ENCODE results near the gene PPIA. TPM values are rescaled to one million over a fixed set of nuclear protein-coding genes. Genes with fewer than 3 reads are reported as not detected.

The PPIA gene
- total RNA-seq, 1 experiment from 2014 or later: 2,409 TPM

DNA sequence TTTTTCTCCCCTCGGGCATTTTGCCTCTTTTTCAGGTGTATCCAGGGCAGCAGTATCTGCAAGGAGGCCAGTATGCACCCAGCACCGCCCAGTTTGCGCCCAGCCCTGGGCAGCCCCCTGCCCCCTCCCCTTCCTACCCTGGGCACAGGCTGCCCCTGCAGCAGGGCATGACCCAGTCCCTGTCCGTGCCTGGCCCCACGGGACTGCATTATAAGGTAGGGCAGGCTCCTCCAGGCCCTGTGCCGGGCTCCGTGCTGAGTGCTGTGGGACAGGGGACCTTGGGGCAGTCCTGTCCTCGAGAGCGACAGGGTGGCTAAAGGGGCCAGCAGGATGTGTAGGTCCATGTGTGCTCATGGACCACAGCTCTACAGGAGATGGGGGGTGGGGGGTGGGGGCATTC, 37.2 kb upstream of the PPIA start:
- no peak for TF ChIP-seq CTCF (conservative IDR thresholded peaks at IDR 0.05)
- no peak overlapping the region for H2BK120ac ChIP-seq (ENCODE audit: low read depth, low read length, poor library complexity, severe bottlenecking)
- H3K4me1 ChIP-seq (ENCODE audit: insufficient read depth, low read length): no peaks in the 10 kb centered on the region
- no peaks in the 10 kb centered on the region for H4K20me1 ChIP-seq (ENCODE audit: control insufficient read depth, insufficient read depth, insufficient read length)
- H2BK15ac ChIP-seq (ENCODE audit: low read depth, low read length): no peak overlapping the region
- no peak overlapping the region for H3K4ac ChIP-seq (ENCODE audit: low read depth, low read length)
- H2BK12ac ChIP-seq (ENCODE audit: insufficient read length, low read depth, low read length): no peak overlapping the region
- H3K79me2 ChIP-seq (ENCODE audit: insufficient read depth, low read length): no peaks in the 10 kb centered on the region; the same call in 1 of the 2 replicates
- H3K27me3 ChIP-seq (ENCODE audit: insufficient read depth, low read length): no peaks in the 10 kb centered on the region
- Mint-ChIP-seq H3K36me3 (ENCODE audit: insufficient read depth in 1 of 3, low read depth in 3 of 3) (peaks cover 25 to 50% (median 45%) of the 10 kb centered on the region in 3 experiments; a peak in 6 of 7 replicates), H3K4me3 (no peak overlapping the region), H3K4me1 (peaks cover 2% of the 10 kb centered on the region in 2 experiments; a peak in 2 of 4 replicates), H3K27me3 (ENCODE audit: low read depth) (no peaks in the 10 kb centered on the region), H3K9me3 (no peaks in the 10 kb centered on the region), H3K27ac (no peak overlapping the region)
- no peak overlapping the region for H2BK20ac ChIP-seq (ENCODE audit: low read depth, low read length, poor library complexity, severe bottlenecking)
- H3K27ac ChIP-seq (ENCODE audit: insufficient read length, low read depth, low read length): no peak overlapping the region
- H3K4me2 ChIP-seq (ENCODE audit: insufficient read depth, insufficient read length, low read length): no peak overlapping the region
- no peak overlapping the region for H3K23ac ChIP-seq (ENCODE audit: insufficient read length, low read depth, low read length)
- no CpG with 5 or more reads among the region's 9 CpGs for WGBS (ENCODE audit: extremely low coverage, insufficient read length, low lambda C conversion rate)
- H3K14ac ChIP-seq (ENCODE audit: insufficient read depth, low read length): no peak overlapping the region
- no peaks in the 10 kb centered on the region for H3K23me2 ChIP-seq (ENCODE audit: insufficient read length, low read depth, low read length, poor library complexity, severe bottlenecking)
- H2AFZ ChIP-seq (ENCODE audit: low read length): no peak overlapping the region
- H3K18ac ChIP-seq (ENCODE audit: insufficient read length, low read depth, low read length): no peak overlapping the region
- no peaks in the 10 kb centered on the region for H3K9me3 ChIP-seq (ENCODE audit: control insufficient read depth, low read depth, low read length)
- no peak overlapping the region for H4K91ac ChIP-seq (ENCODE audit: insufficient read length, low read depth, low read length)
- no peak overlapping the region for H2AK5ac ChIP-seq (ENCODE audit: insufficient read length, low read length)
- no peak overlapping the region for H2BK5ac ChIP-seq (ENCODE audit: insufficient read length, low read length)
- H4K5ac ChIP-seq (ENCODE audit: insufficient read length, low read depth, low read length): no peak overlapping the region
- H4K8ac ChIP-seq (replicated peaks; ENCODE audit: insufficient read length, low read depth, low read length): no peak overlapping the region
- H3K79me1 ChIP-seq (ENCODE audit: insufficient read depth, low read depth, low read length, poor library complexity, severe bottlenecking): no peaks in the 10 kb centered on the region
- no peak overlapping the region for H3K9ac ChIP-seq (ENCODE audit: extremely low read depth, insufficient read length, low read length)
- DNase-seq: no peak
- H3K56ac ChIP-seq (ENCODE audit: insufficient read length, low read depth, low read length): no peak overlapping the region
- no peak overlapping the region for H3T11ph ChIP-seq (ENCODE audit: low read length)

Measured in H9 (cell line).